Femur (tissue), 1 donor: ENCODE results near the gene FBLIM1.
A peak's percentile ranks its signal among the peaks of the same experiment; 100 is the strongest.

Experiments used
- DNase-seq: peaks from one replicate; pipeline ENCODE4 v3.0.0-alpha.2; 2017

Gene FBLIM1, protein sequence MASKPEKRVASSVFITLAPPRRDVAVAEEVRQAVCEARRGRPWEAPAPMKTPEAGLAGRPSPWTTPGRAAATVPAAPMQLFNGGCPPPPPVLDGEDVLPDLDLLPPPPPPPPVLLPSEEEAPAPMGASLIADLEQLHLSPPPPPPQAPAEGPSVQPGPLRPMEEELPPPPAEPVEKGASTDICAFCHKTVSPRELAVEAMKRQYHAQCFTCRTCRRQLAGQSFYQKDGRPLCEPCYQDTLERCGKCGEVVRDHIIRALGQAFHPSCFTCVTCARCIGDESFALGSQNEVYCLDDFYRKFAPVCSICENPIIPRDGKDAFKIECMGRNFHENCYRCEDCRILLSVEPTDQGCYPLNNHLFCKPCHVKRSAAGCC

GRCh38 chr1:15758343-15758931 lies at the start of gene FBLIM1:
TSS of gene FBLIM1 (plus strand) at chr1:15758795. CDS start at chr1:15764984, 6,189 bp downstream.
- peak; percentile 43 for DNase-seq

DNA sequence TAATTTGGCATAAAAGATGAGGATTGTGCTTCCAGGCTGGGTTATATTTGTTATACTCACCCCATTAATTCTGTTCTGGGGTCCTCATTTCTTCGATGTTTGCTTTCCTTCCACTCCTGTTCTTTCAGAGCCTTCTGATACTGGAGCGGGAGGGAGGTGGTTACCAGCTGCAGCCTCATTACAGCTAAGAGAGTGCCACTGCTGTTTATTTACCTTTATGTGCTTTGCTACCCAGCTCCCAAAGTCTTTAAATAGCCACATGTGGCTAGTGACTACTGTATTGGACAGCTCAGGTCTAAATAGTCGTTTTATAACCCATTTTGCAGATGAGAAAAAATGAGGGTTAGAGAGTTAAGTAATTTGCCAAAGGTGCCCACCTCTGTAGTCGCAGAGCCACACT lies 49.4 kb upstream of the FBLIM1 start:
- no peak for DNase-seq

- DNase-seq = no peak
These were observed 46.4 kb upstream of the FBLIM1 start for GRCh38 chr1:15712168-15712567.

GRCh38 chr1:15714406-15715136 lies 44.0 kb upstream of the FBLIM1 start:
- peak; percentile 74 for DNase-seq

GRCh38 chr1:15717418-15718125 lies 41.0 kb upstream of the FBLIM1 start:
- peak; percentile 30 for DNase-seq

- peak; percentile 33 for DNase-seq
These were observed 40.4 kb upstream of the FBLIM1 start for GRCh38 chr1:15718199-15718601.

- DNase-seq = no peak
These were observed 39.0 kb upstream of the FBLIM1 start for GRCh38 chr1:15719381-15720120.

GRCh38 chr1:15720861-15721260 lies 37.7 kb upstream of the FBLIM1 start:
- no peak for DNase-seq

GRCh38 chr1:15722411-15722810 lies 36.2 kb upstream of the FBLIM1 start:
- DNase-seq = no peak

- peak; percentile 27 for DNase-seq
These were observed 35.6 kb upstream of the FBLIM1 start for GRCh38 chr1:15722836-15723532.

- DNase-seq = no peak
These were observed 34.9 kb upstream of the FBLIM1 start for GRCh38 chr1:15723631-15724246.

DNA sequence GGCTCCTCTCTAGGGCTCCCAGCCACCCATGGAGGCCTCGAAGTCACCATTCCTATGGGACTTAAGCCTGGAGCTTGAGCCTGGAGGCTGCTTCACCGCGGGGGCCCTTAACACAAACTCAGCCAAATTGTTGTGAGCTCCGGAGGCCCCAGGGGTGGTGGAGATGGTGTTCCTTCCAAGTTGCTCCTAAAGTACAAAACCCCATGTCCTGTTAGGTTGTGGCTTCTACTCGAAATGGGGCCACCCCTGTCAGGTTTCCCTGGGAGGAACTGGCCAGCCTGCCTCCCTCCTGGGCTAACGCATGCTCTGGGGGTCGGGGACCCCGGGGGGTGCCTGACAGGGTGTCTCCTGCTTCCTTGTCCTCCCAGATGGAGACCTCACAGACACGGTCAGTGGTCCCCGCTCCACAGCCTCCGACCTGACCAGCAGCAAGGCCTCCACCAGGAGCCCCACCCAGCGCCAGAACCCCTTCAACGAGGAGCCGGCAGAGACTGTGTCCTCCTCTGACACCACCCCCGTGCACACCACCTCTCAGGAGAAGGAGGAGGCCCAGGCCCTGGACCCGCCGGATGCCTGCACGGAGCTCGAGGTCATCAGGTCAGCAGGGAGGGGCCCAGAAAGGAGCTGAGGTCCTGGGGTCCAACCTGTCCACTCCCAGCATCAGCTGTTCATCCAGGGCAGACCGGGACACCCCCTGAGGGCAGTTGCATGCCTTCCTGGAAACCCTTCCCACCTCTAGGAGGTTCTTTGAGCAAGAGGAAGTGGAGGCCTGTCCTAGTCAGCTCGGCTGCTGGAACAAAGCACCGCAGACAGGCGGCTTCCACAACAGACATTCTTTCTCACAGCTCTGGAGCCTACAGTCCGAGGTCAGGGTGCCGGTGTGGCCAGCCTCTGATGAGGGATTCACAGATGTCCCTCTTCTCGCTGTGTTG lies 33.4 kb upstream of the FBLIM1 start:
- no peak for DNase-seq

DNA sequence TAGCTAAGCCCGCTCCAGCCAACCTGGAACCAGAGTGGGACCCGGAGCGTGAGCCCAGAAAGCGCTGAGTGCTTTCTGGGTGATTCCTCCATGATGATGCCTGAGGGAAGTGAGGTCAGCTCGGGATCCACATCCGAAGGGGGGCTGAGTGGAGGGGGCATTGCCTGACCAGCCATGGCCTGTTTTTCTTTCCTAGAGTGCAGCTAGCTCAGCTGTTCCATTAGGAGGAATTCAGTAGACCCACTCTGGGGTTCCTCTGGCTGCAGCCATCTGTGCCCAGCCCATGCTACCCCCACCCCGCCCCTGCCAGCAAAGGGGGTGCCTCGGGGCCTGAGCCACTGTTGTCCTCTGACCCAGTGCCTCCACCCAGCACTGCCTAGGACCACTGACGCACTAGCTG lies 32.1 kb upstream of the FBLIM1 start:
- DNase-seq = no peak

GRCh38 chr1:15727021-15727420 lies 31.6 kb upstream of the FBLIM1 start:
- no peak for DNase-seq

GRCh38 chr1:15727424-15727823 lies 31.2 kb upstream of the FBLIM1 start:
- no peak for DNase-seq

GRCh38 chr1:15727866-15728534 lies 30.6 kb upstream of the FBLIM1 start:
- DNase-seq = no peak

- DNase-seq = no peak
These were observed 29.5 kb upstream of the FBLIM1 start for GRCh38 chr1:15728937-15729657.

GRCh38 chr1:15730423-15730822 lies 28.2 kb upstream of the FBLIM1 start:
- peak; percentile 21 for DNase-seq

DNA sequence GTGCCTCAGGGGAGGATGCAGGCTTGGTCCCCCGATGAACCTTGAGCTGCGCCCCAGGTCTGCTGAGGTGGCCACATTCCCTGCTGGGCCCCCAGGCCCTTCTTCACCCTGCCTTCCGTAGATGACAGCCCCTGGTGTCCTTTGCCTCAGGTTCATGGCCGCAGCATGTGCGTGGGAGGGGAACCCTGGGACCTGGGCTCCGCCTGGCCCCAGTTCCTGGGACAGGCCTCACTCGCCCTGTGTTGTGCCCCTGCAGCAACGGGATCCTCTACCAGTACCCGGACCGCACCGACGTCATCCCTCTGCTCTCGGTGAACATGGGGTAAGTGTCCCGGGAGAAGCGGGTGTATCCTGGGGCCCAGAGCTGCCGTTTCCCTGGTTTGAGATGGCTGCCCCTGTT lies 27.7 kb upstream of the FBLIM1 start:
- no peak for DNase-seq
